ENCODE measurements around the gene DNAJC12.
"Not testable (repeated sequence)": the region's sequence is repeated elsewhere in the genome, so short reads cannot be mapped to it uniquely, and the experiment has no call there.

The DNAJC12 gene

GRCh38 chr10:67883710-67884312 is 45.8 kb upstream of the DNAJC12 start:
- Histone ChIP-seq H2BK5ac (ENCODE audit: low read length) (no peak overlapping the region), H3K23ac (ENCODE audit: low read depth, low read length, poor library complexity) (no peak overlapping the region), H3K9ac (ENCODE audit: low read depth, low read length, poor library complexity) (no peak overlapping the region), H2BK15ac (ENCODE audit: low read length) (no peak overlapping the region), H2BK120ac (ENCODE audit: low read depth, low read length) (no peak overlapping the region), H3K4me3 (ENCODE audit: low read length in 2 of 2) (peak overlapping the region; percentile 62 to 80), H3K4ac (ENCODE audit: low read length) (no peak overlapping the region), H4K8ac (ENCODE audit: low read depth, low read length) (no peak overlapping the region), H3K27me3 (ENCODE audit: control insufficient read depth in 3 of 3, insufficient read depth in 3 of 3, low read depth in 1 of 3, low read length in 3 of 3) (no peaks in the 10 kb centered on the region), H3K9me3 (replicated peaks in 1 of 2; ENCODE audit: control insufficient read depth in 2 of 2, insufficient read depth in 1 of 2, low read depth in 1 of 2, low read length in 2 of 2) (no peaks in the 10 kb centered on the region), H3K4me2 (ENCODE audit: insufficient read depth, low read length, poor library complexity, severe bottlenecking) (peak overlapping the region; percentile 52), H4K91ac (ENCODE audit: low read depth, low read length, poor library complexity) (no peak overlapping the region), H3K36me3 (replicated peaks in 1 of 2; ENCODE audit: control insufficient read depth in 2 of 2, insufficient read depth in 2 of 2, low read length in 2 of 2) (peaks cover 0 to 27% of the 10 kb centered on the region in 2 donors), H2AK5ac (ENCODE audit: low read depth, low read length) (no peak overlapping the region), H3K14ac (ENCODE audit: low read length) (no peak overlapping the region), H2AFZ (ENCODE audit: low read length) (peak overlapping the region; percentile 90), H3K27ac (replicated peaks; ENCODE audit: low read length) (peak overlapping the region; percentile 32), H3K79me1 (ENCODE audit: low read depth, low read length) (peaks cover 5% of the 10 kb centered on the region), H2BK12ac (ENCODE audit: low read length) (no peak overlapping the region), H3K18ac (ENCODE audit: low read length) (no peak overlapping the region), H3K4me1 (ENCODE audit: control insufficient read depth in 2 of 2, insufficient read depth in 1 of 2, low read depth in 1 of 2, low read length in 2 of 2) (peaks cover 0 to 3% of the 10 kb centered on the region in 2 donors)
- no peak for DNase-seq (ENCODE audit: low spot score)
- no CpG with 5 or more reads among the region's 13 CpGs for WGBS, 2 donors (ENCODE audit: extremely low coverage in 2 of 2, insufficient read length in 2 of 2, insufficient replicate concordance in 1 of 2)

- Histone ChIP-seq H4K8ac (ENCODE audit: low read depth, low read length) (no peak overlapping the region), H3K23ac (ENCODE audit: low read depth, low read length, poor library complexity) (no peak overlapping the region), H4K91ac (ENCODE audit: low read depth, low read length, poor library complexity) (no peak overlapping the region), H3K4ac (ENCODE audit: low read length) (no peak overlapping the region), H2BK120ac (ENCODE audit: low read depth, low read length) (no peak overlapping the region), H3K9me3 (replicated peaks in 1 of 2; ENCODE audit: control insufficient read depth in 2 of 2, insufficient read depth in 1 of 2, low read depth in 1 of 2, low read length in 2 of 2) (no peaks in the 10 kb centered on the region), H2BK12ac (ENCODE audit: low read length) (no peak overlapping the region), H2AK5ac (ENCODE audit: low read depth, low read length) (no peak overlapping the region), H2AFZ (ENCODE audit: low read length) (no peak overlapping the region), H3K79me1 (ENCODE audit: low read depth, low read length) (no peaks in the 10 kb centered on the region), H3K36me3 (replicated peaks in 1 of 2; ENCODE audit: control insufficient read depth in 2 of 2, insufficient read depth in 2 of 2, low read length in 2 of 2) (no peaks in the 10 kb centered on the region), H3K4me2 (ENCODE audit: insufficient read depth, low read length, poor library complexity, severe bottlenecking) (no peak overlapping the region), H3K18ac (ENCODE audit: low read length) (no peak overlapping the region), H3K27me3 (ENCODE audit: control insufficient read depth in 3 of 3, insufficient read depth in 3 of 3, low read depth in 1 of 3, low read length in 3 of 3) (no peaks in the 10 kb centered on the region), H2BK15ac (ENCODE audit: low read length) (no peak overlapping the region), H3K27ac (replicated peaks; ENCODE audit: low read length) (no peak overlapping the region), H3K4me1 (ENCODE audit: control insufficient read depth in 2 of 2, insufficient read depth in 1 of 2, low read depth in 1 of 2, low read length in 2 of 2) (no peaks in the 10 kb centered on the region), H3K9ac (ENCODE audit: low read depth, low read length, poor library complexity) (no peak overlapping the region), H2BK5ac (ENCODE audit: low read length) (no peak overlapping the region), H3K4me3 (ENCODE audit: low read length in 2 of 2) (no peak overlapping the region), H3K14ac (ENCODE audit: low read length) (no peak overlapping the region)
- no peak for DNase-seq (ENCODE audit: low spot score)
- WGBS, 2 donors (ENCODE audit: extremely low coverage in 2 of 2, insufficient read length in 2 of 2, insufficient replicate concordance in 1 of 2): no CpG with 5 or more reads among the region's 7 CpGs
These were observed 40.1 kb upstream of the DNAJC12 start for GRCh38 chr10:67878133-67878532.

GRCh38 chr10:67877421-67877820 is 39.4 kb upstream of the DNAJC12 start:
- H3K79me1 ChIP-seq (ENCODE audit: low read depth, low read length); H3K18ac ChIP-seq (ENCODE audit: low read length); H3K36me3 ChIP-seq (replicated peaks in 1 of 2; ENCODE audit: control insufficient read depth in 2 of 2, insufficient read depth in 2 of 2, low read length in 2 of 2); H4K8ac ChIP-seq (ENCODE audit: low read depth, low read length); H3K23ac ChIP-seq (ENCODE audit: low read depth, low read length, poor library complexity); H3K4me2 ChIP-seq (ENCODE audit: insufficient read depth, low read length, poor library complexity, severe bottlenecking); H2AK5ac ChIP-seq (ENCODE audit: low read depth, low read length); H2AFZ ChIP-seq (ENCODE audit: low read length); H3K14ac ChIP-seq (ENCODE audit: low read length); H2BK15ac ChIP-seq (ENCODE audit: low read length); H3K4me3 ChIP-seq (ENCODE audit: low read length in 2 of 2); H2BK12ac ChIP-seq (ENCODE audit: low read length); DNase-seq (ENCODE audit: low spot score); H3K27ac ChIP-seq (replicated peaks; ENCODE audit: low read length); H3K27me3 ChIP-seq (ENCODE audit: control insufficient read depth in 3 of 3, insufficient read depth in 3 of 3, low read depth in 1 of 3, low read length in 3 of 3); H2BK120ac ChIP-seq (ENCODE audit: low read depth, low read length); H2BK5ac ChIP-seq (ENCODE audit: low read length); H3K9me3 ChIP-seq (replicated peaks in 1 of 2; ENCODE audit: control insufficient read depth in 2 of 2, insufficient read depth in 1 of 2, low read depth in 1 of 2, low read length in 2 of 2); H3K9ac ChIP-seq (ENCODE audit: low read depth, low read length, poor library complexity); H3K4ac ChIP-seq (ENCODE audit: low read length); H3K4me1 ChIP-seq (ENCODE audit: control insufficient read depth in 2 of 2, insufficient read depth in 1 of 2, low read depth in 1 of 2, low read length in 2 of 2); H4K91ac ChIP-seq (ENCODE audit: low read depth, low read length, poor library complexity): not testable (repeated sequence)
- no CpG with 5 or more reads among the region's 11 CpGs for WGBS, 2 donors (ENCODE audit: extremely low coverage in 2 of 2, insufficient read length in 2 of 2, insufficient replicate concordance in 1 of 2)

- H2BK15ac ChIP-seq (ENCODE audit: low read length): no peak overlapping the region
- no CpG with 5 or more reads among the region's 3 CpGs for WGBS, 2 donors (ENCODE audit: extremely low coverage in 2 of 2, insufficient read length in 2 of 2, insufficient replicate concordance in 1 of 2)
These were observed 37.6 kb upstream of the DNAJC12 start for GRCh38 chr10:67875340-67876238.

More at GRCh38 chr10:67875340-67876238, 37.6 kb upstream of the DNAJC12 start:
- no peak overlapping the region for H3K27ac ChIP-seq (replicated peaks; ENCODE audit: low read length)
- no peak overlapping the region for H3K4ac ChIP-seq (ENCODE audit: low read length)
- H3K4me1 ChIP-seq (ENCODE audit: control insufficient read depth in 2 of 2, insufficient read depth in 1 of 2, low read depth in 1 of 2, low read length in 2 of 2): no peaks in the 10 kb centered on the region
- H2BK12ac ChIP-seq (ENCODE audit: low read length): no peak overlapping the region
- H4K8ac ChIP-seq (ENCODE audit: low read depth, low read length): no peak overlapping the region
- no peaks in the 10 kb centered on the region for H3K79me1 ChIP-seq (ENCODE audit: low read depth, low read length)
- no peak overlapping the region for H4K91ac ChIP-seq (ENCODE audit: low read depth, low read length, poor library complexity)
- H3K9ac ChIP-seq (ENCODE audit: low read depth, low read length, poor library complexity): no peak overlapping the region
- H3K4me2 ChIP-seq (ENCODE audit: insufficient read depth, low read length, poor library complexity, severe bottlenecking): no peak overlapping the region
- H3K4me3 ChIP-seq (ENCODE audit: low read length in 2 of 2): no peak overlapping the region
- H3K18ac ChIP-seq (ENCODE audit: low read length): no peak overlapping the region
- no peak overlapping the region for H3K23ac ChIP-seq (ENCODE audit: low read depth, low read length, poor library complexity)
- H3K27me3 ChIP-seq (ENCODE audit: control insufficient read depth in 3 of 3, insufficient read depth in 3 of 3, low read depth in 1 of 3, low read length in 3 of 3): no peaks in the 10 kb centered on the region
- H3K14ac ChIP-seq (ENCODE audit: low read length): no peak overlapping the region
- DNase-seq (ENCODE audit: low spot score): no peak
- no peak overlapping the region for H2AK5ac ChIP-seq (ENCODE audit: low read depth, low read length)
- H3K9me3 ChIP-seq (replicated peaks in 1 of 2; ENCODE audit: control insufficient read depth in 2 of 2, insufficient read depth in 1 of 2, low read depth in 1 of 2, low read length in 2 of 2): no peaks in the 10 kb centered on the region
- H3K36me3 ChIP-seq (replicated peaks in 1 of 2; ENCODE audit: control insufficient read depth in 2 of 2, insufficient read depth in 2 of 2, low read length in 2 of 2): no peaks in the 10 kb centered on the region
- no peak overlapping the region for H2BK120ac ChIP-seq (ENCODE audit: low read depth, low read length)
- no peak overlapping the region for H2BK5ac ChIP-seq (ENCODE audit: low read length)
- H2AFZ ChIP-seq (ENCODE audit: low read length): no peak overlapping the region
